Lower leg skin (tissue), 3 donors: ENCODE data around the gene PDP2.

ENCODE experiments used
- CTCF ChIP-seq, 3 donors: fragments of 450-650 bp; IDR thresholded peaks; one replicate each; pipeline ENCODE4 v1.5.1; 2016; ENCODE audit warnings: antibody characterized with exemption in 3 of 3, mild to moderate bottlenecking in 3 of 3, moderate library complexity in 2 of 3
- POLR2A ChIP-seq, 2 donors: fragments of 450-650 bp; IDR thresholded peaks; one replicate each; pipeline ENCODE4 v1.6.1; 2016 to 2017; ENCODE audit warnings: antibody characterized with exemption in 2 of 2, mild to moderate bottlenecking in 1 of 2, moderate library complexity in 1 of 2

GRCh38 chr16:66906916-66907836, 26.9 kb downstream of the PDP2 start:
- TF ChIP-seq CTCF (IDR thresholded peaks at IDR 0.05) (no peak), POLR2A (IDR thresholded peaks at IDR 0.05) (no peak)
